ENCODE measurements around the gene NIT1.

The NIT1 gene

DNA sequence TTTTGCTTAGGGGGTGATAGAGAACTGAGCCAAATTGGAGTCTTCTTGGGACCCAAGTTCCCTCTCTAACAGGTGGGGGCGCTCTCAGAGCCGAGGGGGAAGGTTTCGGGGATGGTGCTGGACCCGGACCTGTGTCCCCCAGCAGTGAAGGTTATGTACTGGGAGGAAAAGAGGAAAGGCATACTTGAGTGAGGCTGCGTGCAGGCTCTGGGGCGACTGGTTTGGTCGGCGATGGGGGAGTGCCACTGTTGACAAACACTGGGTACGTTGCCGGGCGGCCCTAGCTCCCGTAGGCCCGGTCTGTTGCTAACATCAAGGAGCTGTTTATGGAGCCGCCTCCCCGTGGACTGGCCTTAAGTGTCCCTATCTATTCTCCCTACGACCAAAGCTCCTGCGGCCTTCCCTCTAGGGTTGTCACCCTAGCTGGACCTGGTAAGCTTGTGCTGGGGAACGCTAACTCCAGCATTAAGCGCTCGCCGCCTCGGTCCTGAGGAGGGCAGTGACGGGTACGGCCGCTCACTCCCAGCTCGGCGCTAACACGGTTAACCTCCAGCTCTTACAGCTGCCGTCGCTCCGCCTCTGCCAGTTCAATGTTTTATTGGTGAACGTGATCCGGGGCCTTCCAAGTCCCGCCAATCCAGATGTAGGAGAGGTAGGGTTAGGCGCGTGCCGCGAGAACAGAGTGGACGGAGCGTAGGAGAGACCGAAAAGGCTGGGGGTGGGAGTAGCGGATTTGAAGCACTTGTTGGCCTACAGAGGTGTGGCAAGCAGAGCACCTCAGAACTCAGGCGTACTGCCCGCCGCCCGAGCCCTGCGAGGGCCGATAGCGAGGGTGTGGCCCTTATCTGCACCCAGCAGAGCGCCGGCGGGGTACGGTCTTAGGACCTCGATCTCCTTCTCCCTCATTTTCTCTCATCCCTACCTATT, 48.1 kb downstream of the NIT1 start, which contains the start of gene PPOX:
PPOX (plus strand) TSS at position 685 of the 927 bp plus-strand sequence. CDS start 422 bp downstream, outside the sequence.
- H3K4me1 ChIP-seq (ENCODE audit: control insufficient read depth, insufficient read depth, low read length, unreplicated experiment) = no peaks in the 10 kb centered on the region
- H3K36me3 ChIP-seq (ENCODE audit: insufficient read depth, low read length) = peaks cover 21% of the 10 kb centered on the region; the same call in 1 of the 2 replicates
- H3K4me3 ChIP-seq (ENCODE audit: low read depth, low read length) = peak within 1 kb of the TSS; percentile 94
- H3K27ac ChIP-seq (ENCODE audit: low read depth, low read length) = peak within 1 kb of the TSS; percentile 90
- no peaks in the 10 kb centered on the region for H3K79me2 ChIP-seq (ENCODE audit: control insufficient read depth, insufficient read depth, low read length, unreplicated experiment)
- H3K27me3 ChIP-seq (ENCODE audit: insufficient read depth, low read length) = no peaks in the 10 kb centered on the region
- H2AFZ ChIP-seq (ENCODE audit: low read length, unreplicated experiment) = peak within 1 kb of the TSS; percentile 17

- Histone ChIP-seq H3K27me3 (ENCODE audit: insufficient read depth, low read length) (no peaks in the 10 kb centered on the region), H3K36me3 (ENCODE audit: insufficient read depth, low read length) (peaks cover 28% of the 10 kb centered on the region; the same call in 1 of the 2 replicates), H3K79me2 (ENCODE audit: control insufficient read depth, insufficient read depth, low read length, unreplicated experiment) (no peaks in the 10 kb centered on the region), H3K4me3 (ENCODE audit: low read depth, low read length) (peak overlapping the region; percentile 94), H3K4me1 (ENCODE audit: control insufficient read depth, insufficient read depth, low read length, unreplicated experiment) (no peaks in the 10 kb centered on the region), H2AFZ (ENCODE audit: low read length, unreplicated experiment) (peak overlapping the region; percentile 17), H3K27ac (ENCODE audit: low read depth, low read length) (peak overlapping the region; percentile 90)
These were observed 49.0 kb downstream of the NIT1 start for GRCh38 chr1:161166669-161167548.

GRCh38 chr1:161168906-161169305, 51.0 kb downstream of the NIT1 start:
- peaks cover 23% of the 10 kb centered on the region; the same call in 1 of the 2 replicates for H3K36me3 ChIP-seq (ENCODE audit: insufficient read depth, low read length)
- peaks cover 19% of the 10 kb centered on the region for H3K4me1 ChIP-seq (ENCODE audit: control insufficient read depth, insufficient read depth, low read length, unreplicated experiment)
- no peak overlapping the region for H2AFZ ChIP-seq (ENCODE audit: low read length, unreplicated experiment)
- no peak overlapping the region for H3K4me3 ChIP-seq (ENCODE audit: low read depth, low read length)
- no peaks in the 10 kb centered on the region for H3K27me3 ChIP-seq (ENCODE audit: insufficient read depth, low read length)
- H3K27ac ChIP-seq (ENCODE audit: low read depth, low read length) = no peak overlapping the region
- no peaks in the 10 kb centered on the region for H3K79me2 ChIP-seq (ENCODE audit: control insufficient read depth, insufficient read depth, low read length, unreplicated experiment)
